Lower leg skin (tissue), 4 donors: ENCODE results near the gene RBM33. TPM values are rescaled to one million over a fixed set of nuclear protein-coding genes. Genes with fewer than 3 reads are reported as not detected.

Experiments used
- DNase-seq, 2 donors: peaks; one replicate each; pipeline ENCODE4 v3.0.0-alpha.2; 2019; ENCODE audit warnings: low spot score in 2 of 2
- H3K4me3 ChIP-seq: fragments of 200-600 bp; sonication (generic); 2 replicates; pipeline ENCODE4 v1.5.1; 2017; ENCODE audit warnings: mild to moderate bottlenecking, low read depth; ENCODE audit not compliant: poor library complexity, severe bottlenecking
- POLR2A ChIP-seq, 2 donors: fragments of 450-650 bp; IDR thresholded peaks; one replicate each; pipeline ENCODE4 v1.6.1; 2016 to 2017; ENCODE audit warnings: antibody characterized with exemption in 2 of 2, mild to moderate bottlenecking in 1 of 2, moderate library complexity in 1 of 2
- WGBS, 2 donors: methylation state at CpG; one replicate each; pipeline ENCODE4 v1.1.5; 2018; 5-methylcytosine and 5-hydroxymethylcytosine counted together
- intact Hi-C: fragments of 100-400 bp; cut with DNase I; formaldehyde crosslinking; loops from one replicate; pipeline ENCODE4 v1.15.0; 2023; ENCODE audit warnings: low total_unique reads
- total RNA-seq, 4 donors: library from RNA; depleted of rRNA; stranded (reverse); fragments of >200 nt; gene quantifications; one replicate each; pipeline ENCODE4 v1.1.0, GENCODE V29; 2016
- TF ChIP-seq, protein P1 (sequence below), 3 donors: fragments of 450-650 bp; IDR thresholded peaks; one replicate each; pipeline ENCODE4 v1.5.1; 2016; ENCODE audit warnings: antibody characterized with exemption in 3 of 3, mild to moderate bottlenecking in 3 of 3, moderate library complexity in 2 of 3

RBM33 gene
- total RNA-seq, 4 donors from 2014 or later, result 35.8 to 83.9 (median 56.7) TPM

DNA sequence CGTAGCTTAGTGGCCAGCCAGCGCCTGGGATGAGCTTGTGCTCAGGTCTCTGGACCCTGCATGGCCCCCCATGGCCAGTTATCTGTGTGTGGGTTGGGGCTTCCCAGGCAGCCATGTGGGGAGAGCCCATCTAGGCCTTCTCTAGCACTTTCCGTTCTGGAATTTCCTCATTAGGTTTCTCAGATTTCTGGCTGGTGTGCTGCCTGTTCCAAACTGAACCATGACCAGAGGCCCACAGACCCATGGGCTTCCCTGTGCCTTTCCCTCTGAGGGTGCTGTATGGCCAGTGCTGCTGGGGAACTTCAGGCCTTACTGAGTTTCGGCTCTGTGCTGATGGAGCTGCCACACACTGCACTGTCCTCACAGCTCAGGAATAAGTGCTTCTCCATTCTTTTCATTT lies 117.6 kb downstream of the RBM33 start:
- intact Hi-C loops, result no loop called here
- TF ChIP-seq POLR2A (IDR thresholded peaks at IDR 0.05), result no peak
- TF ChIP-seq, protein P1, sequence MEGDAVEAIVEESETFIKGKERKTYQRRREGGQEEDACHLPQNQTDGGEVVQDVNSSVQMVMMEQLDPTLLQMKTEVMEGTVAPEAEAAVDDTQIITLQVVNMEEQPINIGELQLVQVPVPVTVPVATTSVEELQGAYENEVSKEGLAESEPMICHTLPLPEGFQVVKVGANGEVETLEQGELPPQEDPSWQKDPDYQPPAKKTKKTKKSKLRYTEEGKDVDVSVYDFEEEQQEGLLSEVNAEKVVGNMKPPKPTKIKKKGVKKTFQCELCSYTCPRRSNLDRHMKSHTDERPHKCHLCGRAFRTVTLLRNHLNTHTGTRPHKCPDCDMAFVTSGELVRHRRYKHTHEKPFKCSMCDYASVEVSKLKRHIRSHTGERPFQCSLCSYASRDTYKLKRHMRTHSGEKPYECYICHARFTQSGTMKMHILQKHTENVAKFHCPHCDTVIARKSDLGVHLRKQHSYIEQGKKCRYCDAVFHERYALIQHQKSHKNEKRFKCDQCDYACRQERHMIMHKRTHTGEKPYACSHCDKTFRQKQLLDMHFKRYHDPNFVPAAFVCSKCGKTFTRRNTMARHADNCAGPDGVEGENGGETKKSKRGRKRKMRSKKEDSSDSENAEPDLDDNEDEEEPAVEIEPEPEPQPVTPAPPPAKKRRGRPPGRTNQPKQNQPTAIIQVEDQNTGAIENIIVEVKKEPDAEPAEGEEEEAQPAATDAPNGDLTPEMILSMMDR (IDR thresholded peaks at IDR 0.05), result no peak
- no peak for DNase-seq
- no peak overlapping the region for H3K4me3 ChIP-seq
- WGBS, 2 donors, result 93 to 98% methylated on average over 4 of the region's 4 CpGs

DNA sequence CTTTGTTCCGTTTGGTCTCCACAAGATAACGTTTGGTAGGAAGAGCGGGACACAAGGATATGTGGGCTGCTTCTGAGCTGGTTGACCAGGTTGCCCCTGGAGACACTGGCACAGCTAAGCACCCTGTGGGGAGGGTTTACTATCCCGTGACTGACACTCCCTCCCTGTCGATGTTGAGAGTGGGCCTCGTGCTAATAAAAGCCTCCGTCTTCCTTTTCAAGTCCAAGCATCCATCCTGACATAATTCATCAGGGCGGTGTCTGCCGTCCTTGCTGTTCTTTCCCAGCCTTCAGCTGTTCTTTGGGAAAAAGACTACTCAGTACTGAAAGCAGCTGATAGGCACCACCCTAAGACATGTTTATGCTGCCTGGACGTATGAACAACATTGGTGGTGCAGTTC lies 118.2 kb downstream of the RBM33 start:
- 55 to 62% methylated on average over 10 of the region's 10 CpGs for WGBS, 2 donors
- no peak for TF ChIP-seq POLR2A (IDR thresholded peaks at IDR 0.05)
- TF ChIP-seq, protein P1 (IDR thresholded peaks at IDR 0.05), result no peak
- intact Hi-C loops, result no loop called here
- no peak overlapping the region for H3K4me3 ChIP-seq
- DNase-seq, result no peak

DNA sequence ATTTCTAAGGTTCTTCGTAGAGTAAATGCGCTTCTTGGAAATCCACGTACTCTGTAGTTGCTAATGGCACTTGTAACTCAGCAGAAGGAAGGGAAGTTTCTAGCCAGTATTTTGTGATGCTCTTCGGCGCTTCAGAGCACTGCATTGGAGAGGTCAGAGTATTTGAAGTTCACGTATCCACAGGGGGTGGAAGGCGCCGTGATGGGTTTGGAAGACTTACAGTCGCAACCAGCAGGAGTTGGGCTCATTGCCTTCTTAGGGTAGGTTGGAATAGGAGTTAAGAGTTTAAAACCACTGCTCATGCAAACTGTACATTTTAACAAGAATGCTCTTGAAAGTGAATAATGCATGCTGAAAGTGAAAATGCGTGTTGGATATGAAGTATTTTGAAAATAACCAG lies 118.7 kb downstream of the RBM33 start:
- intact Hi-C loops, result no loop called here
- 94 to 95% methylated on average over 10 of the region's 10 CpGs for WGBS, 2 donors
- TF ChIP-seq, protein P1 (IDR thresholded peaks at IDR 0.05), result no peak
- no peak for TF ChIP-seq POLR2A (IDR thresholded peaks at IDR 0.05)
- no peak overlapping the region for H3K4me3 ChIP-seq
- DNase-seq, result no peak

DNA sequence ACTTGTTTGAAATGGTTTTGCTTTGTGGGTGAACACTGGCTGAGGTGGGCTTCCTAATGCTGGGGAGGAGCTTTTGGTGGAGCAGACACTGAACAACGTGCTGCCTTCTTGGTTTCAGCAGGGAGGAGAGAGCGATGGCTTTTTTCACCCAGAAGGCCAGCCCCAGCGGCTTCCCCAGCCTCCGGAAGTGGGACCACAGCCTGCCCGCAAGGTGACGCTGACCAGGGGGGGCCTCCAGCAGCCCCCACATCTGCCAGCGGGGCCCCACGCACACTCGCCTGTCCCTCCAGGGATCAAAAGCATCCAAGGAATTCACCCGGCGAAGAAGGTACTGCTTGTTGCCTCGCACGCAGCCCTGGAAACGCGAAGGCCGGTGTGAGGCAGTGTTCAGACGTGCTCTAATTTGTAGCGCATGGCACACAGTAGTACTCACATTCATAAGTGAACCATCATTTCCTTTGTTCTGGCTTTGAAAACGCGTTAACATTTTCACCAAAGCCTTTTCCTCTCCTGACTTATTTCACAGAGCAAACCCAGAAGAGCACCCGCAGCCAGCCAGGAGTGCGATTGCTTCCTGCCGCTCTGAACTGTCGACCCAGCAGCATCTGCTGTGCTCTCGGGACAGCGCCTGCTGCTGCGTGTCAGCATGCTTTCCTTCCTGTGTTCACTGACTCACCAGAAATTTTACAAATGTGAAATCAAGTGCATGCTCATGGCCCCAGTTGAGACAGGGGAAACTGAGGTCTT lies 119.4 kb downstream of the RBM33 start:
- intact Hi-C loops, result no loop called here
- H3K4me3 ChIP-seq, result no peak overlapping the region
- no peak for TF ChIP-seq POLR2A (IDR thresholded peaks at IDR 0.05)
- TF ChIP-seq, protein P1 (IDR thresholded peaks at IDR 0.05), result no peak

DNA sequence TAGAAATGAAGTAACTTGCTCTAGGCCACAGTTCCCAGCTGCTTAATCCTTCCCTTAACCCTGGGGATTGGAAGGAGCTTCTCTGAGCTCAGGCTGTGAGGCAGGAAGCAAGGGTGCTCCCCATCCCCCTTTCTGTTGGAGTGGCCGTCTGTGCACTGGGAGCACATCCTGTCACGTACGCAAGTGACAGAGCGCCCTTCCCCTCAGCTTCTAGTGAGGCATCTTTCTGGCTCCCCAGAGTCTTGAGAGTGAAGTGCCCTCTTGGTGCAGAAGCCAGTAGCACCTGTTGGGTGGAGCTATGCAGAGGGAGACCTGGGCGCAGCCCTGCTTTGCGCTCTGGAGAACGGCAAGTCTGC lies 120.0 kb downstream of the RBM33 start:
- 85 to 89% methylated on average over 7 of the region's 7 CpGs for WGBS, 2 donors
- H3K4me3 ChIP-seq, result no peak overlapping the region
- intact Hi-C loops, result no loop called here
- no peak for DNase-seq
- TF ChIP-seq, protein P1 (IDR thresholded peaks at IDR 0.05), result no peak
- no peak for TF ChIP-seq POLR2A (IDR thresholded peaks at IDR 0.05)

More for the DNA sequence above, 119.4 kb downstream of the RBM33 start:
- 62 to 77% methylated on average over 26 to 27 of the region's 27 CpGs for WGBS, 2 donors
- DNase-seq, result no peak

DNA sequence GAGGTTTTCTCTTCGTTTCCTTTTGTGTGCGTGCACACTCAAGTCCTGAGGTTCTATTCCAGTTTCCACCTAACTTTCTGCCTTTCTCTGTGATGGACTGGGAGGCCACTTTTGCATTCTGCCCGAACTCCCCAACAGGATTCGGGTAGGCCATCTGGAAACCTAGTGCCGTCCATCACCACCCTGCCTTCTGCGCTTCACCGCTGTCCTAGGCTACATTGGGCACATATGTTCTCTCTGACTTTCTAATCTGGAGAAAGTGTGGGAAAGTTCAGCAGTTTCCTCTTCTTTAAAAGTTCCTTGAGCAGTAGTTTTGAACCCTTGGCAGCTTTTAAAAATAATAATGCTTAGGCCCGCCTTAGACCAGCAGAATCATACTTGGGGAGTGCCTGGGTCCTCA lies 121.0 kb downstream of the RBM33 start:
- WGBS, 2 donors, result 93 to 94% methylated on average over 8 of the region's 8 CpGs
- intact Hi-C loops, result loop anchor here (5.0 kb wide), 1 partner anchor 168 kb away; no protein-coding TSS in a partner anchor
- TF ChIP-seq, protein P1 (IDR thresholded peaks at IDR 0.05), result no peak
- no peak for TF ChIP-seq POLR2A (IDR thresholded peaks at IDR 0.05)
- no peak overlapping the region for H3K4me3 ChIP-seq
- DNase-seq, result no peak
